GM23338 (cell line): ENCODE results near the gene CCDC188. TPM values are rescaled to one million over a fixed set of nuclear protein-coding genes. Genes with fewer than 3 reads are reported as not detected.

Source experiments
- ATAC-seq: fragments of 200-7000 bp; cut with Tn5 transposase; 3 replicates; pipeline ENCODE4 v1.9.1; 2020
- DNase-seq: peaks from one replicate; pipeline ENCODE4 v3.0.0-alpha.2; 2015; ENCODE audit warnings: low spot score
- H2AFZ ChIP-seq: fragments of 200-600 bp; sonication (generic); 2 replicates; pipeline ENCODE4 v1.8.0; 2016; ENCODE audit warnings: antibody characterized with exemption, mild to moderate bottlenecking, moderate library complexity
- H3F3A ChIP-seq: fragments of 200-600 bp; sonication (generic); replicated peaks from 2 replicates; pipeline ENCODE4 v1.8.0; 2017; ENCODE audit warnings: antibody characterized with exemption, mixed run types, low read depth
- H3K27ac ChIP-seq: fragments of 200-600 bp; sonication (generic); 2 replicates; pipeline ENCODE4 v1.6.1; 2016; ENCODE audit warnings: low read depth
- H3K27me3 ChIP-seq: fragments of 200-600 bp; sonication (generic); 2 replicates; pipeline ENCODE4 v1.8.0; 2016; ENCODE audit warnings: mild to moderate bottlenecking, mixed run types, moderate library complexity; ENCODE audit not compliant: insufficient read depth
- H3K36me3 ChIP-seq: fragments of 200-600 bp; sonication (generic); 2 replicates; pipeline ENCODE4 v1.8.0; 2016; ENCODE audit warnings: mild to moderate bottlenecking; ENCODE audit not compliant: insufficient read depth
- H3K4me1 ChIP-seq: fragments of 200-600 bp; sonication (generic); 2 replicates; pipeline ENCODE4 v1.8.0; 2016; ENCODE audit warnings: mild to moderate bottlenecking, moderate library complexity; ENCODE audit not compliant: insufficient read depth
- H3K4me2 ChIP-seq: fragments of 200-600 bp; sonication (generic); 2 replicates; pipeline ENCODE4 v1.7.1; 2017; ENCODE audit warnings: mixed run types
- H3K4me3 ChIP-seq: fragments of 200-600 bp; sonication (generic); 2 replicates; pipeline ENCODE4 v1.6.1; 2016; ENCODE audit warnings: mixed run types
- H3K79me2 ChIP-seq: fragments of 200-600 bp; sonication (generic); replicated peaks from 2 replicates; pipeline ENCODE4 v1.8.0; 2017; ENCODE audit warnings: mild to moderate bottlenecking; ENCODE audit not compliant: insufficient read depth
- H3K9me2 ChIP-seq: fragments of 200-600 bp; sonication (generic); 2 replicates; pipeline ENCODE4 v1.8.0; 2017; ENCODE audit not compliant: insufficient read depth
- H4K20me1 ChIP-seq: fragments of 200-600 bp; sonication (generic); replicated peaks from 2 replicates; pipeline ENCODE4 v1.8.0; 2017; ENCODE audit warnings: mild to moderate bottlenecking; ENCODE audit not compliant: insufficient read depth
- H3K27ac Mint-ChIP-seq: 2 replicates; pipeline ENCODE4 v1.8.0; 2020; ENCODE audit warnings: inconsistent platforms, mild to moderate bottlenecking, moderate library complexity, mixed read lengths
- H3K27me3 Mint-ChIP-seq: 3 replicates; pipeline ENCODE4 v1.8.0; 2022; ENCODE audit warnings: low read depth, mild to moderate bottlenecking, moderate library complexity, mixed read lengths, inconsistent platforms; ENCODE audit not compliant: insufficient read depth, poor library complexity
- H3K36me3 Mint-ChIP-seq: 3 replicates; pipeline ENCODE4 v1.8.0; 2021; ENCODE audit warnings: low read depth, mild to moderate bottlenecking, inconsistent platforms, moderate library complexity, mixed read lengths
- H3K4me1 Mint-ChIP-seq: 3 replicates; pipeline ENCODE4 v1.8.0; 2020; ENCODE audit warnings: mild to moderate bottlenecking, inconsistent platforms, mixed read lengths
- H3K4me3 Mint-ChIP-seq: 3 replicates; pipeline ENCODE4 v1.8.0; 2021; ENCODE audit warnings: moderate library complexity, mild to moderate bottlenecking, inconsistent platforms, mixed read lengths
- H3K9me3 Mint-ChIP-seq: 3 replicates; pipeline ENCODE4 v1.8.0; 2020; ENCODE audit warnings: moderate library complexity, mild to moderate bottlenecking, inconsistent platforms, mixed read lengths
- CREB1 ChIP-seq: fragments of 250-450 bp; sonication (Bioruptor Pico); IDR thresholded peaks from 2 replicates; pipeline ENCODE4 v1.5.0; 2020; ENCODE audit warnings: low read depth, mild to moderate bottlenecking, moderate library complexity
- EZH2 ChIP-seq: fragments of 200-600 bp; sonication (generic); IDR thresholded peaks from one replicate; pipeline ENCODE4 v1.8.0; 2017; ENCODE audit warnings: antibody characterized with exemption, mild to moderate bottlenecking, low read depth; ENCODE audit not compliant: unreplicated experiment
- EZH2phosphoT487 ChIP-seq: fragments of 200-600 bp; sonication (generic); IDR thresholded peaks from one replicate; pipeline ENCODE4 v1.8.1; 2018; ENCODE audit warnings: antibody characterized with exemption; ENCODE audit not compliant: unreplicated experiment
- JUNB ChIP-seq: IDR thresholded peaks from one replicate; pipeline ENCODE4 v1.6.1; 2016; ENCODE audit warnings: antibody characterized with exemption; ENCODE audit not compliant: unreplicated experiment
- POLR2AphosphoS5 ChIP-seq: IDR thresholded peaks from 2 replicates; pipeline ENCODE4 v1.6.1; 2016; ENCODE audit warnings: antibody characterized with exemption, low read depth
- STAT1 ChIP-seq: IDR thresholded peaks from one replicate; pipeline ENCODE4 v1.6.1; 2016; ENCODE audit warnings: antibody characterized with exemption; ENCODE audit not compliant: unreplicated experiment
- ZNF114 ChIP-seq: fragments of 250-450 bp; sonication (Bioruptor Pico); IDR thresholded peaks from 2 replicates; pipeline ENCODE4 v1.5.0; 2020; ENCODE audit warnings: mild to moderate bottlenecking, moderate library complexity
- ZNF331 ChIP-seq: fragments of 250-450 bp; sonication (Bioruptor Pico); IDR thresholded peaks from 2 replicates; pipeline ENCODE4 v1.5.0; 2020; ENCODE audit warnings: low read depth, mild to moderate bottlenecking, moderate library complexity
- polyA plus RNA-seq: library from polyadenylated mRNA; unstranded; fragments of >200 nt; fragmentation: Nextera tagmentation; extraction: Ambion mirVana; gene quantifications from 2 replicates; pipeline ENCODE4 v1.2.1, GENCODE V29; 2016
- total RNA-seq: library from RNA; depleted of rRNA; stranded (reverse); fragments of >200 nt; shearing (Covaris generic); gene quantifications from 2 replicates; pipeline ENCODE4 v1.2.3, GENCODE V29; 2014
- TF ChIP-seq, protein P1 (sequence below): IDR thresholded peaks from 2 replicates; pipeline ENCODE4 v1.6.1; 2016; ENCODE audit warnings: antibody characterized with exemption
- TF ChIP-seq, protein P2 (sequence below), 2 experiments: fragments of 200-600 bp in 1 of 2; sonication (generic) in 1 of 2; conservative IDR thresholded peaks; 2 replicates each; pipeline versions ENCODE4 v1.5.1 to v1.6.1; 2016 to 2017; ENCODE audit warnings: antibody characterized with exemption in 2 of 2, low read depth in 2 of 2, mild to moderate bottlenecking in 2 of 2, moderate library complexity in 1 of 2
- TF ChIP-seq, protein P3 (sequence below): fragments of 250-450 bp; sonication (Bioruptor Pico); IDR thresholded peaks from 2 replicates; pipeline ENCODE4 v1.5.0; 2020; ENCODE audit warnings: mild to moderate bottlenecking, moderate library complexity
- TF ChIP-seq, protein P4 (sequence below): IDR thresholded peaks from one replicate; pipeline ENCODE4 v1.6.1; 2018; ENCODE audit warnings: antibody characterized with exemption; ENCODE audit not compliant: unreplicated experiment

Gene CCDC188
- total and polyA plus RNA-seq, 2 experiments from 2014 or later, result not detected

DNA sequence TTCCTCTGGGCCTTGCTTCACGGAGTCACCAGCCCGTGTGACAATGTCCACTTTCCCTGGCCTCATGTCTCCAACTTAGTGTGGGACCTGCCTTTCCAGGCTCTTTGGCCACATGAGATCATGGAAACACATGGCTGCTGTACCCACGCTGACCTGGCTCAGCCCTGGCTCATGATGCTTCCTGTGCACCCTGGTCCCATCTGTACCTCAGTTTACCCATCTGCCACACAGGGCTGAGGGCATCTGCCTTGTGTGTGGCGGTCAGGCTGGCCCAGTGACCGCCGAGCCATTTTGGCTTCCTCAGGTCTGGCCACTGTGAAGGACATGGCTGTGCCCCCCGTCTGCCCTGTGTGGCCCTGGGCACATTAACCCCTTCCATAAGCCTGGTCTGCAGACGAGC lies 32.2 kb upstream of the CCDC188 start (continued):
- TF ChIP-seq POLR2AphosphoS5 (no peak), CREB1 (CRISPR knock-in tag) (no peak), ZNF331 (no peak), JUNB (no peak), EZH2 (no peak), STAT1 (no peak), EZH2phosphoT487 (no peak)
- TF ChIP-seq, protein P1, sequence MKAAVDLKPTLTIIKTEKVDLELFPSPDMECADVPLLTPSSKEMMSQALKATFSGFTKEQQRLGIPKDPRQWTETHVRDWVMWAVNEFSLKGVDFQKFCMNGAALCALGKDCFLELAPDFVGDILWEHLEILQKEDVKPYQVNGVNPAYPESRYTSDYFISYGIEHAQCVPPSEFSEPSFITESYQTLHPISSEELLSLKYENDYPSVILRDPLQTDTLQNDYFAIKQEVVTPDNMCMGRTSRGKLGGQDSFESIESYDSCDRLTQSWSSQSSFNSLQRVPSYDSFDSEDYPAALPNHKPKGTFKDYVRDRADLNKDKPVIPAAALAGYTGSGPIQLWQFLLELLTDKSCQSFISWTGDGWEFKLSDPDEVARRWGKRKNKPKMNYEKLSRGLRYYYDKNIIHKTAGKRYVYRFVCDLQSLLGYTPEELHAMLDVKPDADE, result no peak
- TF ChIP-seq, protein P2, sequence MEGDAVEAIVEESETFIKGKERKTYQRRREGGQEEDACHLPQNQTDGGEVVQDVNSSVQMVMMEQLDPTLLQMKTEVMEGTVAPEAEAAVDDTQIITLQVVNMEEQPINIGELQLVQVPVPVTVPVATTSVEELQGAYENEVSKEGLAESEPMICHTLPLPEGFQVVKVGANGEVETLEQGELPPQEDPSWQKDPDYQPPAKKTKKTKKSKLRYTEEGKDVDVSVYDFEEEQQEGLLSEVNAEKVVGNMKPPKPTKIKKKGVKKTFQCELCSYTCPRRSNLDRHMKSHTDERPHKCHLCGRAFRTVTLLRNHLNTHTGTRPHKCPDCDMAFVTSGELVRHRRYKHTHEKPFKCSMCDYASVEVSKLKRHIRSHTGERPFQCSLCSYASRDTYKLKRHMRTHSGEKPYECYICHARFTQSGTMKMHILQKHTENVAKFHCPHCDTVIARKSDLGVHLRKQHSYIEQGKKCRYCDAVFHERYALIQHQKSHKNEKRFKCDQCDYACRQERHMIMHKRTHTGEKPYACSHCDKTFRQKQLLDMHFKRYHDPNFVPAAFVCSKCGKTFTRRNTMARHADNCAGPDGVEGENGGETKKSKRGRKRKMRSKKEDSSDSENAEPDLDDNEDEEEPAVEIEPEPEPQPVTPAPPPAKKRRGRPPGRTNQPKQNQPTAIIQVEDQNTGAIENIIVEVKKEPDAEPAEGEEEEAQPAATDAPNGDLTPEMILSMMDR (conservative IDR thresholded peaks at IDR 0.05; ENCODE audit: low read depth in 2 of 2), result no peak

DNA sequence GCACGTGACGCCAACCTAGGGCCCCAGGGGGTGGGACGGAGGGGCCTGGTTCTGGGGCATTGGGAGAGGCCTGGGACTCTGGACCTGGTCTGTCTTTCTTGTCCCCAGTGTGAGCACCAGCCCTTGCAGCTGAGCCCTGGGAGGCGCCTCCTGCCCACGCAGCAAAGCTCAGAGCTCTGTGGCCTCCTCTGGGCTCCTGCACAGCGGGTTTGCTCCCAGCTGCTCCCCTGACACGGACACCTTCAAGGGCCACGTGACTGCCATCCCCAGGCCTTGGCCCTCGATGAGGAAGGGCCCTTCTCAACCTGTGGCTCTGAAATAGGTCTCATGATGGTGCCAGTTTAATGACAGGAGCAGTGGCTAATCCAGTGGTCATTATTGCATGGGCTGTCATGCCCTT lies 31.5 kb upstream of the CCDC188 start:
- H3K27ac ChIP-seq, result no peak overlapping the region
- no peak for ATAC-seq
- no peak overlapping the region for H3K27ac Mint-ChIP-seq
- TF ChIP-seq CREB1 (CRISPR knock-in tag), result no peak
- TF ChIP-seq, protein P3, sequence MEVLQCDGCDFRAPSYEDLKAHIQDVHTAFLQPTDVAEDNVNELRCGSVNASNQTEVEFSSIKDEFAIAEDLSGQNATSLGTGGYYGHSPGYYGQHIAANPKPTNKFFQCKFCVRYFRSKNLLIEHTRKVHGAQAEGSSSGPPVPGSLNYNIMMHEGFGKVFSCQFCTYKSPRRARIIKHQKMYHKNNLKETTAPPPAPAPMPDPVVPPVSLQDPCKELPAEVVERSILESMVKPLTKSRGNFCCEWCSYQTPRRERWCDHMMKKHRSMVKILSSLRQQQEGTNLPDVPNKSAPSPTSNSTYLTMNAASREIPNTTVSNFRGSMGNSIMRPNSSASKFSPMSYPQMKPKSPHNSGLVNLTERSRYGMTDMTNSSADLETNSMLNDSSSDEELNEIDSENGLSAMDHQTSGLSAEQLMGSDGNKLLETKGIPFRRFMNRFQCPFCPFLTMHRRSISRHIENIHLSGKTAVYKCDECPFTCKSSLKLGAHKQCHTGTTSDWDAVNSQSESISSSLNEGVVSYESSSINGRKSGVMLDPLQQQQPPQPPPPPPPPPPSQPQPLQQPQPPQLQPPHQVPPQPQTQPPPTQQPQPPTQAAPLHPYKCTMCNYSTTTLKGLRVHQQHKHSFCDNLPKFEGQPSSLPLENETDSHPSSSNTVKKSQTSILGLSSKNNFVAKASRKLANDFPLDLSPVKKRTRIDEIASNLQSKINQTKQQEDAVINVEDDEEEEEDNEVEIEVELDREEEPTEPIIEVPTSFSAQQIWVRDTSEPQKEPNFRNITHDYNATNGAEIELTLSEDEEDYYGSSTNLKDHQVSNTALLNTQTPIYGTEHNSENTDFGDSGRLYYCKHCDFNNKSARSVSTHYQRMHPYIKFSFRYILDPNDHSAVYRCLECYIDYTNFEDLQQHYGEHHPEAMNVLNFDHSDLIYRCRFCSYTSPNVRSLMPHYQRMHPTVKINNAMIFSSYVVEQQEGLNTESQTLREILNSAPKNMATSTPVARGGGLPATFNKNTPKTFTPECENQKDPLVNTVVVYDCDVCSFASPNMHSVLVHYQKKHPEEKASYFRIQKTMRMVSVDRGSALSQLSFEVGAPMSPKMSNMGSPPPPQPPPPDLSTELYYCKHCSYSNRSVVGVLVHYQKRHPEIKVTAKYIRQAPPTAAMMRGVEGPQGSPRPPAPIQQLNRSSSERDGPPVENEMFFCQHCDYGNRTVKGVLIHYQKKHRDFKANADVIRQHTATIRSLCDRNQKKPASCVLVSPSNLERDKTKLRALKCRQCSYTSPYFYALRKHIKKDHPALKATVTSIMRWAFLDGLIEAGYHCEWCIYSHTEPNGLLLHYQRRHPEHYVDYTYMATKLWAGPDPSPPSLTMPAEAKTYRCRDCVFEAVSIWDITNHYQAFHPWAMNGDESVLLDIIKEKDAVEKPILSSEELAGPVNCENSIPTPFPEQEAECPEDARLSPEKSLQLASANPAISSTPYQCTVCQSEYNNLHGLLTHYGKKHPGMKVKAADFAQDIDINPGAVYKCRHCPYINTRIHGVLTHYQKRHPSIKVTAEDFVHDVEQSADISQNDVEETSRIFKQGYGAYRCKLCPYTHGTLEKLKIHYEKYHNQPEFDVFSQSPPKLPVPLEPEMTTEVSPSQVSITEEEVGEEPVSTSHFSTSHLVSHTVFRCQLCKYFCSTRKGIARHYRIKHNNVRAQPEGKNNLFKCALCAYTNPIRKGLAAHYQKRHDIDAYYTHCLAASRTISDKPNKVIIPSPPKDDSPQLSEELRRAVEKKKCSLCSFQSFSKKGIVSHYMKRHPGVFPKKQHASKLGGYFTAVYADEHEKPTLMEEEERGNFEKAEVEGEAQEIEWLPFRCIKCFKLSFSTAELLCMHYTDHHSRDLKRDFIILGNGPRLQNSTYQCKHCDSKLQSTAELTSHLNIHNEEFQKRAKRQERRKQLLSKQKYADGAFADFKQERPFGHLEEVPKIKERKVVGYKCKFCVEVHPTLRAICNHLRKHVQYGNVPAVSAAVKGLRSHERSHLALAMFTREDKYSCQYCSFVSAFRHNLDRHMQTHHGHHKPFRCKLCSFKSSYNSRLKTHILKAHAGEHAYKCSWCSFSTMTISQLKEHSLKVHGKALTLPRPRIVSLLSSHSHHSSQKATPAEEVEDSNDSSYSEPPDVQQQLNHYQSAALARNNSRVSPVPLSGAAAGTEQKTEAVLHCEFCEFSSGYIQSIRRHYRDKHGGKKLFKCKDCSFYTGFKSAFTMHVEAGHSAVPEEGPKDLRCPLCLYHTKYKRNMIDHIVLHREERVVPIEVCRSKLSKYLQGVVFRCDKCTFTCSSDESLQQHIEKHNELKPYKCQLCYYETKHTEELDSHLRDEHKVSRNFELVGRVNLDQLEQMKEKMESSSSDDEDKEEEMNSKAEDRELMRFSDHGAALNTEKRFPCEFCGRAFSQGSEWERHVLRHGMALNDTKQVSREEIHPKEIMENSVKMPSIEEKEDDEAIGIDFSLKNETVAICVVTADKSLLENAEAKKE (CRISPR knock-in tag), result no peak
- no peak for TF ChIP-seq STAT1
- no peak for TF ChIP-seq EZH2
- TF ChIP-seq ZNF114 (CRISPR knock-in tag), result no peak
- no peak for TF ChIP-seq POLR2AphosphoS5
- TF ChIP-seq, protein P4, sequence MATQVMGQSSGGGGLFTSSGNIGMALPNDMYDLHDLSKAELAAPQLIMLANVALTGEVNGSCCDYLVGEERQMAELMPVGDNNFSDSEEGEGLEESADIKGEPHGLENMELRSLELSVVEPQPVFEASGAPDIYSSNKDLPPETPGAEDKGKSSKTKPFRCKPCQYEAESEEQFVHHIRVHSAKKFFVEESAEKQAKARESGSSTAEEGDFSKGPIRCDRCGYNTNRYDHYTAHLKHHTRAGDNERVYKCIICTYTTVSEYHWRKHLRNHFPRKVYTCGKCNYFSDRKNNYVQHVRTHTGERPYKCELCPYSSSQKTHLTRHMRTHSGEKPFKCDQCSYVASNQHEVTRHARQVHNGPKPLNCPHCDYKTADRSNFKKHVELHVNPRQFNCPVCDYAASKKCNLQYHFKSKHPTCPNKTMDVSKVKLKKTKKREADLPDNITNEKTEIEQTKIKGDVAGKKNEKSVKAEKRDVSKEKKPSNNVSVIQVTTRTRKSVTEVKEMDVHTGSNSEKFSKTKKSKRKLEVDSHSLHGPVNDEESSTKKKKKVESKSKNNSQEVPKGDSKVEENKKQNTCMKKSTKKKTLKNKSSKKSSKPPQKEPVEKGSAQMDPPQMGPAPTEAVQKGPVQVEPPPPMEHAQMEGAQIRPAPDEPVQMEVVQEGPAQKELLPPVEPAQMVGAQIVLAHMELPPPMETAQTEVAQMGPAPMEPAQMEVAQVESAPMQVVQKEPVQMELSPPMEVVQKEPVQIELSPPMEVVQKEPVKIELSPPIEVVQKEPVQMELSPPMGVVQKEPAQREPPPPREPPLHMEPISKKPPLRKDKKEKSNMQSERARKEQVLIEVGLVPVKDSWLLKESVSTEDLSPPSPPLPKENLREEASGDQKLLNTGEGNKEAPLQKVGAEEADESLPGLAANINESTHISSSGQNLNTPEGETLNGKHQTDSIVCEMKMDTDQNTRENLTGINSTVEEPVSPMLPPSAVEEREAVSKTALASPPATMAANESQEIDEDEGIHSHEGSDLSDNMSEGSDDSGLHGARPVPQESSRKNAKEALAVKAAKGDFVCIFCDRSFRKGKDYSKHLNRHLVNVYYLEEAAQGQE, result no peak
- no peak for TF ChIP-seq EZH2phosphoT487
- TF ChIP-seq ZNF331, result no peak

More for the DNA sequence above, 31.5 kb upstream of the CCDC188 start:
- H3K4me1 ChIP-seq, result no peaks in the 10 kb centered on the region
- Mint-ChIP-seq H3K36me3 (no peaks in the 10 kb centered on the region), H3K27me3 (peaks cover 14% of the 10 kb centered on the region), H3K4me3 (no peak overlapping the region), H3K9me3 (no peaks in the 10 kb centered on the region; the same call in 2 of the 3 replicates), H3K4me1 (peaks cover 5% of the 10 kb centered on the region; the same call in 2 of the 3 replicates)
- no peaks in the 10 kb centered on the region for H3K9me2 ChIP-seq
- H2AFZ ChIP-seq, result no peak overlapping the region
- H3K79me2 ChIP-seq, result no peaks in the 10 kb centered on the region
- H3K36me3 ChIP-seq, result no peaks in the 10 kb centered on the region
- H4K20me1 ChIP-seq, result no peaks in the 10 kb centered on the region
- no peak for DNase-seq
- H3K27me3 ChIP-seq, result no peaks in the 10 kb centered on the region
- H3F3A ChIP-seq, result no peaks in the 10 kb centered on the region
- H3K4me3 ChIP-seq, result no peak overlapping the region
- H3K4me2 ChIP-seq, result no peak overlapping the region
